Fibroblast of peridontal ligament (primary cell): ENCODE measurements around the gene RNF214.

Source experiments
- DNase-seq: peaks from one replicate; pipeline ENCODE4 v3.0.0-alpha.2; 2010; ENCODE audit errors: extremely low read depth

RNF214 gene

GRCh38 chr11:117282956-117283355, 50.5 kb downstream of the RNF214 start:
- no peak for DNase-seq

- DNase-seq = no peak
Measured at GRCh38 chr11:117284053-117284452, 51.6 kb downstream of the RNF214 start.

GRCh38 chr11:117286588-117286987, 54.1 kb downstream of the RNF214 start:
- no peak for DNase-seq

GRCh38 chr11:117287668-117288067, 55.2 kb downstream of the RNF214 start:
- no peak for DNase-seq

GRCh38 chr11:117289795-117290194, 57.3 kb downstream of the RNF214 start:
- DNase-seq = no peak

- no peak for DNase-seq
Measured at GRCh38 chr11:117290809-117291396, 58.4 kb downstream of the RNF214 start, which contains the start of gene BACE1-AS. BACE1-AS (plus strand) TSS chr11:117291346.

- no peak for DNase-seq
Measured at GRCh38 chr11:117292616-117293015, 60.1 kb downstream of the RNF214 start.

GRCh38 chr11:117295438-117296137, 63.1 kb downstream of the RNF214 start:
- no peak for DNase-seq

GRCh38 chr11:117296881-117297280, 64.4 kb downstream of the RNF214 start:
- no peak for DNase-seq

- DNase-seq = no peak
Measured at GRCh38 chr11:117298195-117298594, 65.7 kb downstream of the RNF214 start.

GRCh38 chr11:117299351-117300282, 67.1 kb downstream of the RNF214 start:
- DNase-seq = no peak

- peak; percentile 34 for DNase-seq
Measured at GRCh38 chr11:117300283-117300663, 67.8 kb downstream of the RNF214 start.

- no peak for DNase-seq
Measured at GRCh38 chr11:117300773-117301172, 68.3 kb downstream of the RNF214 start.

- DNase-seq = no peak
Measured at GRCh38 chr11:117302228-117302627, 69.8 kb downstream of the RNF214 start.

- no peak for DNase-seq
Measured at GRCh38 chr11:117303101-117303500, 70.6 kb downstream of the RNF214 start.

GRCh38 chr11:117303646-117304315, 71.3 kb downstream of the RNF214 start:
- no peak for DNase-seq

GRCh38 chr11:117305145-117305544, 72.7 kb downstream of the RNF214 start:
- no peak for DNase-seq

- DNase-seq = no peak
Measured at GRCh38 chr11:117309310-117309709, 76.8 kb downstream of the RNF214 start.

GRCh38 chr11:117313091-117313490, 80.6 kb downstream of the RNF214 start:
- no peak for DNase-seq

GRCh38 chr11:117313828-117314768, 81.6 kb downstream of the RNF214 start:
- DNase-seq = no peak

GRCh38 chr11:117314840-117315239, 82.4 kb downstream of the RNF214 start:
- DNase-seq = no peak
